ENCODE data around the gene CYP26B1. TPM values are rescaled to one million over a fixed set of nuclear protein-coding genes. Genes with fewer than 3 reads are reported as not detected.

The CYP26B1 gene
- total and polyA plus RNA-seq, 9 of the 15 experiments (the other 6 are each of a cell fraction or from before 2014, with no cell fraction given), result 0.01 to 0.13 (median 0.04) TPM; not detected in 6

GRCh38 chr2:72132981-72133720, 14.5 kb downstream of the CYP26B1 start:
- intact Hi-C loops (cut with micrococcal nuclease), result no loop called here
- Histone ChIP-seq H3K9me3 (replicated peaks; ENCODE audit: control insufficient read depth, insufficient read depth, low read depth, low read length) (no peaks in the 10 kb centered on the region), H4K20me1 (replicated peaks; ENCODE audit: control insufficient read depth, insufficient read depth, low read length) (peaks cover 4% of the 10 kb centered on the region; the same call in 1 of the 2 replicates), H3K4me2 (ENCODE audit: insufficient read depth, low read length) (no peak overlapping the region), H3K4me1 (replicated peaks in 1 of 2; ENCODE audit: control insufficient read depth in 2 of 2, insufficient read depth in 2 of 2, low read length in 2 of 2) (peaks cover 0 to 12% of the 10 kb centered on the region in 2 experiments; a peak in 2 of 5 replicates), H3K9me1 (ENCODE audit: control insufficient read depth, insufficient read depth, low read length) (peaks cover 5% of the 10 kb centered on the region), H3K36me3 (ENCODE audit: control insufficient read depth, insufficient read depth, low read length) (no peaks in the 10 kb centered on the region), H3K4me3 (no peak overlapping the region), H3K79me2 (ENCODE audit: control insufficient read depth, insufficient read depth, low read length) (no peaks in the 10 kb centered on the region), H3K9ac (ENCODE audit: insufficient read depth in 1 of 2, low read depth in 2 of 2, low read length in 2 of 2) (no peak overlapping the region), H3K27ac (ENCODE audit: extremely low read depth, low read depth, low read length) (no peak overlapping the region), H2AFZ (ENCODE audit: low read depth, low read length) (no peak overlapping the region), H3K27me3 (ENCODE audit: control insufficient read depth in 2 of 2, insufficient read depth in 2 of 2, low read length in 2 of 2) (peaks cover 5 to 45% of the 10 kb centered on the region in 2 experiments; a peak in 3 of 5 replicates)
- TF ChIP-seq KHSRP (IDR thresholded peaks at IDR 0.05), result no peak
- no peak for TF ChIP-seq AFF1 (IDR thresholded peaks at IDR 0.05; ENCODE audit: low read depth in 1 of 2, partially characterized antibody in 2 of 2)
- TF ChIP-seq TAF9B (IDR thresholded peaks at IDR 0.05; ENCODE audit: partially characterized antibody), result no peak
- no peak for TF ChIP-seq STAT5B (CRISPR knock-in tag; IDR thresholded peaks at IDR 0.05)
- no peak for TF ChIP-seq TOE1 (IDR thresholded peaks at IDR 0.05; ENCODE audit: borderline replicate concordance)
- no peak for TF ChIP-seq TOE1 (CRISPR knock-in tag; IDR thresholded peaks at IDR 0.05; ENCODE audit: borderline replicate concordance, low read depth)
- no peak for TF ChIP-seq ZNF444 (CRISPR knock-in tag; IDR thresholded peaks at IDR 0.05)
- TF ChIP-seq NFE2L1 (tag; IDR thresholded peaks at IDR 0.05; ENCODE audit: borderline replicate concordance, low read depth), result no peak
- TF ChIP-seq ZEB2 (IDR thresholded peaks at IDR 0.05), result no peak
- no peak for TF ChIP-seq SIN3B (IDR thresholded peaks at IDR 0.05; ENCODE audit: low read depth)
- TF ChIP-seq DIDO1 (tag; IDR thresholded peaks at IDR 0.05; ENCODE audit: low read depth), result no peak
- no peak for TF ChIP-seq ZNF79 (CRISPR knock-in tag; IDR thresholded peaks at IDR 0.05; ENCODE audit: low read depth)
- TF ChIP-seq CCAR2 (IDR thresholded peaks at IDR 0.05; ENCODE audit: low read depth, low read length), result no peak
- no peak for TF ChIP-seq ZNF146 (CRISPR knock-in tag; IDR thresholded peaks at IDR 0.05; ENCODE audit: unreplicated experiment)
- no peak for TF ChIP-seq NBN (IDR thresholded peaks at IDR 0.05; ENCODE audit: low read depth)
- no TSS peak for BruUV-seq (replicated peaks)
- in situ Hi-C loops (cut with MboI), result no loop called here
- FAIRE-seq, result no peak
- POLR2A ChIA-PET, result interaction anchor here (0.5 to 0.7 kb wide), 2 partner anchors 12 to 60 kb away, joined by 3 read pairs; no protein-coding TSS in a partner anchor
- CTCF ChIA-PET (ENCODE audit: low intra/inter-chr PET ratio), result no interaction called here
- 8% methylated on average over 25 of the region's 29 CpGs for WGBS (ENCODE audit: insufficient coverage, low coverage, missing lambda C conversion rate)
- no peak for DNase-seq (ENCODE audit: extremely low read depth in 1 of 4, low spot score in 3 of 4)
- no peak for ATAC-seq
